ENCODE measurements around the gene PEF1.

The PEF1 gene

DNA sequence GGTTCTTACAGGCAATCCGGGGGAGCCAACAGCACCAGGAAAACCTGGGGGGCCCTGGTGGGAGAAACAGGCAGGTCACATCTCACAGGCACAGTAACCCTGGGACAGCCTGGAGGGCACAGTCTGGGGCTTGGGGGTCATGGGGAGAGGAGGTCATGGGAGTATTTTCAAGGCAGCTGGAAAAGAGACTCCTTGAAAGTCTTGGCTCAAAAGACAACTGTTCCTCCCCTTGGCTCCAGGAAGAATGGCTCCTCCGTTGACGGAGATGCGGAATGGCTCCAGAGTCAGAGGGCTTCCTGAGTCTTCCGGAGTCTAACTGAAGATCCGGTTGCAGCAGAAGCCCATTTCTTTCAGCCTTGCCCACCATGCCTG is 25.9 kb upstream of the PEF1 start:
- DNase-seq: no peak

DNA sequence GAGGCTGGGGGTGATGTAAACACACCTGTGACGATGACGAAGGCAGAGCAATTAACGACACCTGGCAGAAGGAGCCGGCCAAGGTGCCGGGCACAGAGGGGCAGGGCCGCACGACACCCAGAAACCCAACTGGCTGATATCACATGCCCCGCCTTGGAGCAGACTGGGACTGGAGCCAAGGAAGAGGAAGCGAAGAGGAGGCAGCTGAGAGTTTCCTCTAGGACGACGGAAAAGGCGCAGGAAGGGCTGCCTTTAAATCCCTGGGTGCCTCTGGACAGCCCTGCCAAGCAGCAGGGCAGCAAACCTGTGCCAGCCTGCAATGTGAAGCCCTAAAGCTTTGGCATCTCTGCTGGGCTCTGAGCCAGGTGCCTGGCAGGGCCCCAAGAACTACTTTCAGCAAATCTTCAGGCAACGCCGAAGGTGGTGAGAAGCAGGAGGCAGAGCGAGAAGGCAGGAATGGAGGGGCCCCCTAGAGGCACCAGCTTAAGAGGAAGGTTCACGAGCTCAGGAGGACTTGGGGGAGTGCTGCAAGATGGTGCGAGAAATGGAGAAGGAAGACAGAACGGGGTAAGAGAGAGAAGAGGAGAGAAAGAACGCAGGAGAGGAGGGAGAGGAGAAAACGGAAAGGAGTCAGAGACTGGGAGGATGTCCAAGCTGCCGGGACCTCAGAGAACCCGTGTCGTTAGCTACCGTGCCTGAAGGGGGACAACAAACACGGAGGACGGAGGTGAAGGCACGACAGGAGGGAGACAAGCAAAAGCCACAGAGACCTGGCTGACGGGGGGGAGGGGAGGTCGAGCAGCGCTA is 25.3 kb upstream of the PEF1 start:
- no peak for DNase-seq

DNA sequence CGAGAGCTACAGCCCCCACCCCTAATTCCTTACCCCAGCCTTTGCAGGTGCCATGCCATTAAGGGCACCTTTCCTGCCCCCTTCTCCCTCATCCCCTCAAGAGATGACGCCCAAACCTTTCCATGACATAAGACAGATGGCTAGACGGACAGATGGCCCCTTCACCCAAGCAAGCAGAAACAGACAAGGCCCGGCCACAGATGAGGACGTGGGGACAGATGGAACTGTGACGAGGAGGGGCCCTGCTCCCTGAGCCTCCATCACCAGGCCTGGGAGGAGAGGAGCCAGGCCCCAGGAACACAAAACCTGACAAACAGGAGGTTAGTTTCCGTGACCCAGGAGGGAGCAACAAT is 24.7 kb upstream of the PEF1 start:
- no peak for DNase-seq

DNA sequence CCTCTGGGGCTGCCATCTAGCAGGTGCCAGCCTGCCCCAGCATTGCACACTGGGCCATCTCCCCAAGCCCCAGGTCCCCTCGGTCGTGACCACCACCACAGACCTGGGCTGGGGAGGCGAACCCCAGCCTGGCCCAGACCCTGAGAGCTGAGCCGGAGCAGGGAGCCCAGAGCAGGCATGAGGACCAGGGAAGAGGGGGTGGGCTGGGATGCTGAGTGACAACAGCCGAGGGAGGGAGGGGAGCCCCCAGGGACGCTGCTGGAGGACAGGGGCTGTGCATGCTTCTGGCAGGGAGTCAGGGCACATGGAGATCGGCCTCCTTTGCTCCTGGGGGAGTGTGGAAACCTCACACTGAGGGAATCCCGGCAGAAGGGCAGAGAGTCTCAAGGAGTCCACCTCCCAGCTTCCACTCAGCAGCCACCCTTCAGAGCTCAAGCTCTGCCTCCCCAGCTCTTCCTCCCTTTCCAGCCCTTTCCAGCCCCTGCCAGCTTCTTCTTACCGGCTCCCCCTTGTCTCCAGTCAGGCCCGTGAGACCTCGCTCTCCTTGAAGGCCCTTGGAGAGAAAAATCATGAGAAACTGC is 23.7 kb upstream of the PEF1 start:
- DNase-seq: no peak

DNA sequence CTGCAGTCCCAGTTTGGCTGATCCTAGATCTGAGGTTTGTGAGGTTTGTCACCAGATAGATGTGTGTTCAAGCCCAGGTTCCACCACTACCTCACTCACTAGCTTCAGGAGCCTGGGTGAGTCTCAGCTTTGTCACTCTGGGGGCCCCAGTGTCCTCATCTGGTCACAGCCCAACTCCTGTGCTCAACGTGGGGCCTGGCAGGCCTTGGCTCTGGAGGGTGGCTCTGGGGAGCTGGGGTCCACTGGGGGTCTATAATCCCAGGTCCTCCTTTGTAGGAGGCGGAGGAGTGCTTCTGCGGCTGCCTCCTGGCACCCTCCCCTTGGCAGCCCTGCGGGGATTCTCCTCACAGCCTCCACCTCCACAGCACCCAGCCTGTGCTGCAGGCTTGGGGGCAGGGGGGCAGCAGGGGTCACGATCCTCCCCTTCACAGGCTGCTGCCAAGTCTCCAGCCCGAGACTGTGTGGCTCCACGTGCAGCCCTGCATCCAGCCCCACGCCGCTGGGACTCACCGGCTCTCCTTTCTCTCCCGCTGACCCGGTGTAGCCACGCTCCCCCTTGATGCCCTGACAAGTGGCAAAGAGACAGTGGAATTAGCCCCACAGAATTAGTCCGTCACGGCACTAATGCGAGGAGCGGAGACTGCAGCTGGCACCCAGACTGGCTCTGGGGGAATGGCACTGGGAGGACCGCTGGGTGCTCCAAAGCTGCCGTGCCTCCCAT is 22.5 kb upstream of the PEF1 start:
- DNase-seq: no peak

DNA sequence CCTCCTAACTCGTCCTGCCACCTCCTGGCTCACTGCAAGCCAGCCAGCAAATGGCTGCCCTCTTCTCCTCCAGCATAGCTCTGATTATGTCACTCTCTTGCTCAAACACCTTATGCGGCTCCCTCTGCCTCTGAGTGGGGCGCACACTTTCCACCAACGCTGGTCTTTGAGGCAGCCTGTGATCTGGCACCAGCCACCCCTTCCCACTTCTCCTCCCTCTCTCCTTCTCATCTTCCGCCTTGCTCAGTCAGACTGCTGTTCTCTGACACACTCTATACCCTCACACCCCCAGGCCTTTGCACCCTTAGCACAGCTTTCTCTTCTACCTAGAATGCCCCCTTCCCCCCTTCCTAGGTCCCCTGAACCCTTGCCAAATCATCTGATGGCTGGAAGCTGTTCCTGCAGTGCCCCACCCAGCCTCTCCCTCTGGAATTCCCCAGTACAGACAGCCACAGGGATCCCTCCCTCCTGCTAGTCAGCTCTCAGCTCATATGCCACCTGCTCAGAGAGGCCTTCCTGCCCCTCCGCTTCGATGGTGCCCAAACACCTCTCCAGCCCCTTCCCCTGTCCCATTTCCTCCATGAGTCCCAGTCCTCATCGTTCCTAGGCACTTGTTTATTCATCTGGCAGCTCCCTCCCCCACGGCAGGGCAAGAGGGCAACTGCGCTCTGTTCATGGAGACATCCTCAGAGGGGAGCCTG is 21.7 kb upstream of the PEF1 start:
- DNase-seq: no peak

DNA sequence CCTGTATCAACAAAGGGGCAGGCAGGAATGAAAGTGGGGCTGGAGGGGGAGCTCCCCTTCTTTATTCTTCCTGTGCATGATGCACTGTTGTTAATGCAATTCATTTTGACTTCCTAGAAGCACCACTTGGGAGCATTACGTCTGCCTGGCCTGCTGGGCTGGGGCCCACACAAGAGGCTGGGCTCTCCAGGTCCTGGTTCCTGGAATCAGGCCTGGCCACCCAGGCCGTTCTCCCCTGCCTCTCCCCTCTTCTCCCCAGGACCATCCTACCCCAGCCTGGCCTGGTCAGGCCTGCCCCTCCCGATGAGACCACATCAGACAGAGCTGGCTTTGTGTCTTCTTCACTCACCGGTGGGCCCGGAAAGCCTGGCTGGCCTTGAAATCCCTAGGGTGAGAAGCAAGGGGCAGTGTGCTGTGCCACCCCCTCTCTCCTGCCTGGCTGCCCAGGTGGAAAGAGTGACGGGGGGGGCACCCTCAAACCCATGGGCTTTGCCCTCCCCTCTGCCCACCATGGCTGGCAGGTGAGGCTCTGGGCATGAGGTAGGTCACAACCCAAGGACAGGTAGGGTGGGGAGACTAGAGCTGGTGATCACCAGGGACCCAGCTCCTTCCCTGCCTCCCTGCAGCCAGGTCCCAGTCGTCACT is 20.7 kb upstream of the PEF1 start:
- no peak for DNase-seq

DNA sequence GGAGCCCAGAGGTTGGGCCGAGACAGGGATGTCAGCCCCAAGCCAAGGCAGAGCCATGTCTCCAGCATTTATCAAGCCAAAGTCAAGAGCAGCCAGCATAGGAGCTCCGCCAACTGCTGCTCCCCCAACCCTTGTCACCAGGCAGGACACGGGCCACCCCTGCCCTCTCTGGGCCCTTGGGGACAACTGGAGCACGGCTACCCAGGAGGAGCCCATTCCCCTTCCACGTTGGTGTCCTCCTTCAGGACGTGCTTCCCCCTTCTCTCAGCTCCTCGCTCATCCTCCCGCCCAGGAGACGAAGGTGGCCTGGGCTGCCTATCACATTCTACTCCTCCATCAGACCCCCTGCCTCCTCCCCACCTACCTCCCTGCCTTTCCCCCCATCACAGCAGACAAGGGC is 19.9 kb upstream of the PEF1 start:
- no peak for DNase-seq

DNA sequence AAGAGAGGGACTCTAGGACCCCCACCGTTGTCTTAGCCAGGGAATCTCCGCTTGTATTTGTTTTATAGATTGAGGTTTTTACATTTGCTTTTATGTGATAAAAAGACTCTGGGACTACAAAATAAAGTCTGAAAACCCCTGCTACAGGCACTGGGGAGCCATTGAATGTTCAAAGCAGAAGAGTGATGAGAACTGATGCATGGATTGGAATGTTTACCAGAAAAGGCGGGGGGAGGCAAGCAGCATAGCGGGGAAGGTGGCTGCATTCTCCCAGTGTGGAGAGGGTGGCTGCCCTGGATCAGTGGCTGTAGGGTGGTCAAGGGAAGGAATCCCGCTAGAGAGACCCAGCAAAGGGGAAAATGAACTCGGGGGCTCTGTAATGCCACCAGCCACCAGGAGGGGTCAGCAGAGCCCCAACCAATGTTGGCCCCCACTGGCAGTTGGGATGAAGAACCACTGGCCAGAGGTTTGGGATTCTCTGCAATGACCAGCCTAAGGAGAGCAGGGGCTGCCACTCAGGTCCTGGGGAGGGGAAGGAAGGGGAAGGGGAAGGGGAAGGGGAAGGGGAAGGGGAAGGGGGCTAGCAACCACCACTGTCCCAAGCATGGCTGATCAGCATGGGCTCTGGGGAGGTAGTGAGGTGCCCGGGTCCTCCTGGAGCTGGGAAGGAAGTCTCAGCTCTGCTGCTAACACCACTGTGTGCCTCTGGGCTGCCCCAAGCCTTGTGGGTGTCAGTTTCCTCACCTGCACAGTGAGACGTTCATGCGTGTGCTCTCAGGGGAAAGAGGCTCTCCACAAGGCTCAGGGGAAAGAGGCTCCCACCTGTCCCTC is 19.2 kb upstream of the PEF1 start:
- DNase-seq: peak; percentile 79

DNA sequence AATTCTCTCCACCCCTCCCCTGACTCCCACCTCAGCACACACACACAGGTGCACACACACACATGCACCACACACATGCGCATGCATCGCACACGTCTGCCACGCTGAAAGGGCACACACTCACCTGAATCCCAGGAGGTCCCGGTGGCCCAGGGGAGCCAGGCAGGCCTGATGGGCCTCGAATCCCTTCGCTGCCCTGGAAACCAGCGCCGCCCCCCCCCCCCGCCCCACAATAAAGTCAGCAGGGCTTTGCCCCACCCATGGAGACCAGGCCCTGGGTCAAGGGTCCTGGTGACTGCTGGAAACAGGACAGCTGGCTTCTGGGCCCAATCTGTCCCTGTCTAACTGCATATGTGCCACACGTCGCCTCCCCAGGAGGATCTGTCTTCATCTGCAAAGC is 17.8 kb upstream of the PEF1 start:
- DNase-seq: no peak

DNA sequence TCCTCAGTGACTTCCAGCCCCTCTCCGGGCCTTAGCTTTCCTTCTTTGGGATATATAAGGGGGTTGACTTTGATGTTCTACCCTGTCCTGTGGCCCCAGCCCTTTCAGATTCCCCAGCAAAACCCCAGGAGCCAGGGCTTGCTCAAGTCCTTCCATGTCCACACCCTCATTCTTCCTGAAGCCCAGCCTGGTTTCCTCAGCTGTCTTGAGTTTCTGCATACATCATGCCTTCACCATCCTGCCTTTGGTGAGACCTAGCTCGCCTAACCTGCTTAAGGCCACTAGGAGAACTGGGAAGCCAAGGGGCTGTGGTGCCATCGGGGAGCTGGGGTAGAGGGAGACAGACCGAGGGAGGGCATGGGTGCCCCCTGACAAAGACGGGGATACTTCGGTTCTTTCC is 17.2 kb upstream of the PEF1 start:
- DNase-seq: no peak

DNA sequence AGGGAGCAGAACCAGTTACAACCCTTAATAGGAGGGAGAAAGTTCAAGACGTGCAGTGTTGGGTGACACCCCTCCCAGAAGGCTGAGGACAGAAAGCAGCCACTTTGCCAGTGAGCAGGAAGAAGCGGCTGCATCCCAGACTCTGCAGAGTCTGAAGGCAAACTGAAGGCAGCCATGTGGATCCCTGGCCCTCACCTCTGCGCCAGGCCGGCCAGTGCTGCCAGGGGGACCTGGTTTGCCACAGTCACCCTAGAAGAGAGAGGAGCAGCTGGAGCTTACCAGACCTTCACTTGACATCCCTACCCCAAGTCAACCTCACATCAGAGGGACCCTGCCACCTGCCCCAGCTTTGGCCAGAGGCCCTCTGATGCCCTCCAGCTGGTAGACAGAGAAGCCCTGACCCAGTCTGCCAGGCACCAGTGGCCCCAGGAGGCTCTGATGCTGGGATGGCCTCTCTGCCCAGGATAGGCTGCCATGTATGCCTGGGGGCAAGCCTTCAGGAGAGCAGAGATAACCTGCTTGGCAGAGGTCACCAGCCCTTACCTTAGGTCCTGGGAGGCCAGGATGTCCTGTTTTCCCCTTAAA is 16.3 kb upstream of the PEF1 start:
- no peak for DNase-seq

DNA sequence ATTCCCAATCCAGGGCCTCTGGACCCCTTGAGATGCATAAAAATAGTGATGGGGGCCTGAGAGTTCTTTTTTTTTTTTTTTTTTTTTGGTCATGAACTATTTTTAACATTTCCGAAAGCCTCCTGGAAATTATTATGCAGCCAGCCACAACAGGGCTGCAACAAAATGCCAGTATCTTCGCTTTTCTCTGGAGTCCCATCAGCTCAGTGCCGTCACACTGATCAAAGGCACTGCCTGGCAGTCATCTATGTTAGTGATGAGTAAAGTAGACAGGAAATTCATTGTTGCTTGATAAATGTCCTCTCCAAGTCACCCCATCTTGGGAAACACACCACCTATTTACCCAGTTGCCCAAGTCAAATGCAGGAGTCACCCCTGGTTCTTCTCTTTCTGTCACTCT is 15.2 kb upstream of the PEF1 start:
- DNase-seq: no peak

DNA sequence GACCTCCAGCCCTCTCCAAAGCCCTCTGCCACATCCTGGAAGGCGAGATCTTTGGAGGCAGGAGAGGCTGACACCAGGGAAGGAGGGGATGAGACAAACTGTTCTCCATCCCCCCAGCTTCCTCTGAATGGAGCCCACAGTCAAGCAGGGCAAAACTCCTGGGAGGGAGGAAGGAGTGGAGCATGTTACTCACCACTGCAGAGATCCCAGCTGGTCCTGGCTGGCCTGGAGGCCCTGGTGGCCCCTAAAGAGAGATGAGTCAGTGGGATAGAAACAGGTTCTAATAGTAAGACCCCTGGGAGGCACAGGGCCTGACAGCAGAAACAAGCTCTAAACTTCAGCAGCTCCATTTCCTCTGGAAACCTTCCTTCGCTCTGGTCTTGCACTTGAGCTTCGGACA is 14.0 kb upstream of the PEF1 start:
- peak; percentile 76 for DNase-seq

DNA sequence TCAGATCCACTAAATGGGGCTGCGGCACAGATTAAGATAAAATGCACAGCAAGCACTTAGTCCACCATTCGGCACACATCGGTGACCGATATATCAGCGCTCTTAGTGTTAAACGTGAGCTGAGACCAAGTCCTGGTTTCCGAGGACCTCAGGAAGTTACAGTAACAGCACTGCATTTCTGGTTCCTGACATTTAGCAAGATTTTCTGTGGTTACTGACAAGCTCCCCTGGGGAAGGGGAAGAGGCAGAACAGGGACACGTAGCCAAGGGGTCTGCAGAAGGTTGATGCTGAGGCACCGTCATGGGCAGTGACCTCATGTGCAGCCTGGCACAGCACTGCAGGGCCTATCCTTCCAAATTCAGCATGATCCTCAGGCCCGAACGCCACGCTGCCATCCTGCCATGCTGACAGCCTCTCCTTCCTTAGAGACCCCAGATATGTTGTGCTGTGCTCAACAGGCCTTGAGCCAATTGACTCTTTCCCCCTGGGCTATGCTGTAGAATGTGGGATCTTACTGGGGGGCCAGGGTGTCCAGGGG is 13.4 kb upstream of the PEF1 start:
- no peak for DNase-seq

DNA sequence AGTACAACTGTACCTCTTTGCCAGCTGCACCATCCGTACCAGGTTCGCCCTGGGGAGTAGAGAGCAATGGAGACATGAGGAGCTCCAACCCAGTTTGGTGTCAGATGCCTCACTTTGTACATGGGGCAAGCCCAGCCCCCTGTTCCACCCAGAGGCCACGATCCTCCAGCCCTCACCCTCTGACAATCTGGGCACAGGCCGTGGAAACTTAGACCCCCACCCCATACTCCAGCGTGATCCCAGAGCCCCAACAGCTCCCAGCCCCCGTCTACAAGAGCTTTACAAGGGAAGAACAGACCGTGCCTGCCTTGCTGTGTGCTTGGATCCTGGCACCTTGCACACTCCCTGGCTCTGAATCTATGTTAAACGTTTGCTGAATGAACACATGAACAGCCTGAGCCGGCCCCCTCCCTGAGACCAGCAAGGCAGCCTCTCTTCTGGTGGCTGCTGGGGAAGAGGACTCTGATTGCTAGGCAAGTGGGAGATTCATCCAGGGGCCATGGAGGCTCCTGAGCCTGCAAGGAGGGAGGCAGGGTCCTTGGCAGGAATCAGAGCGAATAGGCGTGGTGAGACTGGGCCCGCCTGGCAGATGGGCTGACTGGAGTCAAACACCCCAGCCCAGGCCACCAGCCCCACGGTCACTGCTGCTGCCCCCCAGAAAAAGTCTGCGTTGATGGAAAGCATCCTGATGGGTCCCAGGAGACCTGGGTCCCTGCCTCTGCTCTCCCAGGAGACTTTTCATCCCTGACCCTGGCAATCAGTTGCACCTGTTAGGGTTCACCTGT is 12.5 kb upstream of the PEF1 start:
- DNase-seq: no peak

DNA sequence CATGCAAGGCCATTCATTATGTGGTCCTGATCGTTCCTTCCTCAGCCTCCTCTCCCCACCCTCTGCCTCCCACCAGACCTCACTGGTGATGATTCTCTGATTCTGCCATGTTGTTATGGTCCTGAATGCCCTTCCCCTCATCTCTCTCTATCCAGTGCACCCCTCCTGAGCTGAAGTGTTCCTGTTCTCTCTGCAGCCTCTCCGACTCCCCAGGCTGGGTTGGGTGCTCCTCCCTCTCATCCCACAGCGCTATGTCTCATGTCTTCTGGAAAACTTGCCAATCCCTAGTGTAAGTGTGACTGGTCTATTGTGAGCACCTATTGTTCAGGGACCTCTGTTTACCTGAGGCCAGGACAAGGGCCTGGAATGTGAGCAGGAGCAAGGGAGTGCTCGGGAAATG is 11.1 kb upstream of the PEF1 start:
- DNase-seq: no peak

DNA sequence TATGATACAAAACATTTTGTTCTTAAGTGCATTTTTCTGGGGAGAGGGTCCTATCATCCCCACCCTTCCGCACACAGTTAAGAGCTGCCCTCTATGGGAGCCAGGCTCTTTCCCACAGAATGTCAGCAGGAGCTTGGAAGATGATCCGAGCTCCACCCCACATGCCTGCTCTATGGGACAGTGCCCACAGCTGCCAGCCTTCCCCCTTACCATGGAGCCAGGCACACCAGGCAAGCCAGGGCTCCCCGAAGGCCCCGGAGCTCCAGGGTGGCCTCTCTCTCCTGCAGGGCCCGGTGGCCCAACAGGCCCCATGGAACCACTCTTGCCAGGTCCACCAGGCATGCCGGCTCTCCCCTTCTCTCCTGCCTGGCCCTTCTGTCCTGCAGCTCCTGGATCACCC is 10.4 kb upstream of the PEF1 start:
- no peak for DNase-seq

DNA sequence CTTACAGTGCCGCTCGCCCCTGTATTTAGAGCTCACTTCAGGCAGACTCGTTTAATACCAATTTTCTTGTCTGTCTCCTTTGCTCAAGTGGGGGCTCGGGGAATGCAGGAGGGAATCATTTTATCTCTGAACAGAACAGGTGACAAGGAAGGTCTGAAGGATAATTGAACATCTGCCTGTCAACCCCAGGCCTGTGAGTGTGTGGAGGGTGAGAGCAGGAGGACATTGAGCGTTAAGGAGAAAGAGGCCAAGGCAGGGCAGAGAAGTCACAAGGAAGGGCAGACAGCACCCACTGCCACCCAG is 9.7 kb upstream of the PEF1 start:
- no peak for DNase-seq

DNA sequence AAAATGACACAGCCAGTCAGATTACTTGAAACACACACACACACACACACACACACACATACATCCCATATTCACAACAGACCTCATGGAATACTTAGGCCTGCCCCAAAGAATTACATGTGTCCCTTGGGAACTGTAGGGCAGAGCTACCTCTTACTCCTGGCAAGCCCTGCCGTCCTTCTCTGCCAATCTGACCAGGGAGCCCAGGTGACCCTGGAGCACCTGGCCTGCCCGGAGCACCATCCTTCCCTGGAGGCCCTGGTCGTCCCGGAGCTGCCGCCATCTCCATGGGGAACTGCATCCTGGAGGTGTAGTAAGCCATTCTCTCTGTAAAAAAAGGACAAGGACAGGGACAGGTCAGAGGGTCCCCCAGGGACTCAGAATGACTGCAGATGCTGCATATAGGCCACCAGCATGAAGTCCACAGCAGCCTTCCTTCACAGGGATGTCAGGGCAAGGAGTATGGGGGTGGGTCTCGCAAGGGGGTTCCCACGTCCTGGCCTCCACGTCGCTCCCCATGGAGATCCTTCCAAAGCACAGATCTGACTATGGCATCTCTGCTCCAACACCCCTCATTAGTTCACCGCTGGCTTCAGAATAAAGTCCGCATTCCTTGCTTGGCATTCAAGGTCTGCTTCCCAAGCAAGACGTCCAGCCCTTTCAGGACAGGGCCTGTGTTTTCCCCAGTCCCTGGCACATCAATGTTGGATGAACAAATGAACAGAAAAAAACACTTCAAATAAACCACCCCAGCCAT is 9.2 kb upstream of the PEF1 start:
- DNase-seq: no peak
